K562 (cell line): ENCODE measurements around the gene SCYL1. TPM values are rescaled to one million over a fixed set of nuclear protein-coding genes. Genes with fewer than 3 reads are reported as not detected.
A peak's percentile ranks its signal among the peaks of the same experiment; 100 is the strongest.

Source experiments
- ARHGAP35 ChIP-seq: fragments of 450-650 bp; IDR thresholded peaks from 2 replicates; pipeline ENCODE4 v1.6.1; 2018; ENCODE audit not compliant: partially characterized antibody
- CHD2 ChIP-seq: IDR thresholded peaks from 2 replicates; pipeline ENCODE4 v1.6.1; 2011; ENCODE audit warnings: low read depth, low read length
- ELF4 ChIP-seq: fragments of 450-650 bp; formaldehyde crosslinking; IDR thresholded peaks from 2 replicates; pipeline ENCODE4 v1.4.0; 2022; ENCODE audit warnings: missing genetic modification characterization
- ETV5 ChIP-seq: sonication (generic); formaldehyde crosslinking; IDR thresholded peaks from 2 replicates; pipeline ENCODE4 v1.4.0; 2020; ENCODE audit warnings: low read depth, mild to moderate bottlenecking, missing genetic modification reagents
- EWSR1 ChIP-seq: fragments of 450-650 bp; IDR thresholded peaks from 2 replicates; pipeline ENCODE4 v1.6.1; 2018; ENCODE audit warnings: borderline replicate concordance, mild to moderate bottlenecking, low read depth, moderate library complexity; ENCODE audit not compliant: partially characterized antibody
- JUNB ChIP-seq: fragments of 450-650 bp; formaldehyde crosslinking; conservative IDR thresholded peaks from 2 replicates; pipeline ENCODE4 v1.4.0; 2020; ENCODE audit warnings: mild to moderate bottlenecking
- KDM1A ChIP-seq, 2 experiments: fragments of 450-650 bp; IDR thresholded peaks; 2 replicates each; pipeline ENCODE4 v1.6.1; 2016; ENCODE audit warnings: mild to moderate bottlenecking in 2 of 2
- MAZ ChIP-seq, 2 experiments: fragments of 450-650 bp in 1 of 2; sonication (generic) in 1 of 2; formaldehyde crosslinking; IDR thresholded peaks in 1 of 2; conservative IDR thresholded peaks in 1 of 2; 2 replicates each; pipeline versions ENCODE4 v1.4.0 to v1.5.0; 2020; ENCODE audit warnings: mild to moderate bottlenecking in 1 of 2, missing genetic modification reagents in 1 of 2
- MEF2A ChIP-seq: IDR thresholded peaks from 2 replicates; pipeline ENCODE4 v1.6.1; 2011; ENCODE audit warnings: low read depth, mild to moderate bottlenecking, low read length, moderate library complexity; ENCODE audit not compliant: control insufficient read depth
- MTA2 ChIP-seq: fragments of 450-650 bp; IDR thresholded peaks from 2 replicates; pipeline ENCODE4 v1.6.1; 2016; ENCODE audit warnings: low read depth
- NFE2 ChIP-seq: IDR thresholded peaks from 2 replicates; pipeline ENCODE4 v1.6.1; 2014; ENCODE audit warnings: antibody characterized with exemption, low read depth
- NR2C1 ChIP-seq, 2 experiments: fragments of 450-650 bp; IDR thresholded peaks; 2 replicates each; pipeline ENCODE4 v1.6.1; 2017; ENCODE audit warnings: mild to moderate bottlenecking in 2 of 2, antibody characterized with exemption in 1 of 2, inconsistent platforms in 1 of 2, missing compliant biosample characterization in 1 of 2, missing genetic modification characterization in 1 of 2
- RB1 ChIP-seq: fragments of 450-650 bp; IDR thresholded peaks from 2 replicates; pipeline ENCODE4 v1.6.1; 2017; ENCODE audit warnings: low read depth, mild to moderate bottlenecking
- ZBTB8A ChIP-seq: fragments of 450-650 bp; IDR thresholded peaks from 2 replicates; pipeline ENCODE4 v1.6.1; 2018; ENCODE audit warnings: mild to moderate bottlenecking, moderate library complexity; ENCODE audit not compliant: partially characterized antibody
- ZNF561 ChIP-seq: fragments of 450-650 bp; formaldehyde crosslinking; conservative IDR thresholded peaks from 2 replicates; pipeline ENCODE4 v1.4.0; 2020; ENCODE audit warnings: mild to moderate bottlenecking, moderate library complexity
- polyA plus RNA-seq, 8 experiments: library from polyadenylated mRNA; depleted of rRNA in 4 of 8; stranded (reverse) in 5 of 8; unstranded in 3 of 8; fragments of >200 nt; fragmentation: Nextera tagmentation in 2 of 8; fragmentation: Illumina TruSeq in 1 of 8; extraction: Ambion mirVana in 2 of 8; extraction: Trizol in 1 of 8; gene quantifications; 2 replicates each; pipeline versions ENCODE4 v1.2.1 to v1.2.3, GENCODE V29; 2011 to 2014; ENCODE audit warnings: inconsistent platforms in 1 of 8, missing spikeins in 1 of 8
- total RNA-seq, 7 experiments: library from RNA; depleted of rRNA in 6 of 7; stranded (reverse); fragments of >200 nt in 6 of 7; fragmentation: Illumina TruSeq in 2 of 7; extraction: Trizol in 2 of 7; gene quantifications; 2 replicates each; pipeline versions ENCODE4 v1.2.1 to v1.2.3, GENCODE V29; 2011 to 2021; ENCODE audit warnings: low replicate concordance in 1 of 7
- TF ChIP-seq, protein P1 (sequence below): fragments of 250-450 bp; sonication (Bioruptor Pico); IDR thresholded peaks from 2 replicates; pipeline ENCODE4 v1.8.0; 2021; ENCODE audit warnings: mild to moderate bottlenecking, moderate library complexity
- TF ChIP-seq, protein P2 (sequence below): fragments of 250-450 bp; sonication (Bioruptor Pico); IDR thresholded peaks from 2 replicates; pipeline ENCODE4 v1.5.0; 2020; ENCODE audit warnings: mild to moderate bottlenecking
- TF ChIP-seq, protein P3 (sequence below): fragments of 250-450 bp; sonication (Bioruptor Pico); IDR thresholded peaks from 2 replicates; pipeline ENCODE4 v1.5.0; 2021; ENCODE audit warnings: mild to moderate bottlenecking, borderline replicate concordance
- TF ChIP-seq, protein P4 (sequence below): fragments of 450-650 bp; IDR thresholded peaks from 2 replicates; pipeline ENCODE4 v1.6.1; 2016; ENCODE audit warnings: low read depth, mild to moderate bottlenecking, moderate library complexity
- TF ChIP-seq, protein P5 (sequence below): fragments of 450-650 bp; IDR thresholded peaks from 2 replicates; pipeline ENCODE4 v1.6.1; 2014; ENCODE audit warnings: low read depth, mild to moderate bottlenecking, moderate library complexity, borderline replicate concordance

Gene SCYL1
- total and polyA plus RNA-seq, 9 of the 15 experiments (the other 6 are each of a cell fraction or from before 2014, with no cell fraction given), result 1.9 to 145 (median 57.6) TPM

DNA sequence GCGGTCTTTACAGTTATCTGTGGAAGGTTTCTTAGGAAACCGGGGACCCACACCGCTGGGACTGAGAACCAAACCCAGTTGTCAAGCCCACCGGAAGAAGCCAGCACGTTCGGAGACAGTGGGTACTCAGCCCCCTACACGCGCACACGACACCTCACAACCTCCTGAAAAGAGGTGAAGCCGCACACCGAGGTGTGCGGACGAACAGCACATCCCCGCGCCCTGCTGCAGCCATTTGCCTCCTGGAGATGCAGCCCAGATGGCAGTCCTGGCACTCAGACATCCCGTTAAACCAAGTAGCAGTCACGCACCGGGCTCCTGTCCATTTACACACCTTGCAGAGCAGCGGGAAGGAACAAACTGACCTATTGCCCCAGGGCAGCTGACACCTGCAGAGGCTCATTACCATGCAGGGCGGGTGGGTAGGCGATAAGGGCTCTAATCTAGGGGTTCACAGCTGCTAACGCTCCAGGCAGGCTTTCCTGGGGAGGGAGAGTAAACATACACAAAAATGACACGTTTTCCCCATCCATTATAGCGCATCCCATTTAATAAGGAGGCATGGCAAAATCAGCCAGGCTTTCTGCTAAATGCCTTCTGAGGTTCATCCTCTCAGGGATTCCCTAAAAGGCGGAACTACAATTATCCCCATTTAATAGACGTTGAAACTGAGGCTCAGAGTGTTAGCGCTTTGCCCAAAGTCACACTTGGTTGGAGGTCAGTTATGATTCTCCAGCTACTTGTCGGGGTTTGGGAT is 50.1 kb downstream of the SCYL1 start (continued):
- TF ChIP-seq, protein P1, sequence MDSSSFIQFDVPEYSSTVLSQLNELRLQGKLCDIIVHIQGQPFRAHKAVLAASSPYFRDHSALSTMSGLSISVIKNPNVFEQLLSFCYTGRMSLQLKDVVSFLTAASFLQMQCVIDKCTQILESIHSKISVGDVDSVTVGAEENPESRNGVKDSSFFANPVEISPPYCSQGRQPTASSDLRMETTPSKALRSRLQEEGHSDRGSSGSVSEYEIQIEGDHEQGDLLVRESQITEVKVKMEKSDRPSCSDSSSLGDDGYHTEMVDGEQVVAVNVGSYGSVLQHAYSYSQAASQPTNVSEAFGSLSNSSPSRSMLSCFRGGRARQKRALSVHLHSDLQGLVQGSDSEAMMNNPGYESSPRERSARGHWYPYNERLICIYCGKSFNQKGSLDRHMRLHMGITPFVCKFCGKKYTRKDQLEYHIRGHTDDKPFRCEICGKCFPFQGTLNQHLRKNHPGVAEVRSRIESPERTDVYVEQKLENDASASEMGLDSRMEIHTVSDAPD, result no peak; the same call in 1 of the 2 replicates
- no peak for TF ChIP-seq ARHGAP35
- no peak for TF ChIP-seq EWSR1
- TF ChIP-seq KDM1A (IDR thresholded peaks at IDR 0.05), result peak; percentile 98 to 99
- peak; percentile 79; the same call in 1 of the 2 replicates for TF ChIP-seq ETV5 (CRISPR knock-in tag)
- TF ChIP-seq MAZ (CRISPR knock-in tag; conservative IDR thresholded peaks at IDR 0.05 in 1 of 2, IDR thresholded peaks at IDR 0.05 in 1 of 2), result no peak; a peak in 1 of 4 replicates
- no peak for TF ChIP-seq MEF2A
- TF ChIP-seq, protein P2, sequence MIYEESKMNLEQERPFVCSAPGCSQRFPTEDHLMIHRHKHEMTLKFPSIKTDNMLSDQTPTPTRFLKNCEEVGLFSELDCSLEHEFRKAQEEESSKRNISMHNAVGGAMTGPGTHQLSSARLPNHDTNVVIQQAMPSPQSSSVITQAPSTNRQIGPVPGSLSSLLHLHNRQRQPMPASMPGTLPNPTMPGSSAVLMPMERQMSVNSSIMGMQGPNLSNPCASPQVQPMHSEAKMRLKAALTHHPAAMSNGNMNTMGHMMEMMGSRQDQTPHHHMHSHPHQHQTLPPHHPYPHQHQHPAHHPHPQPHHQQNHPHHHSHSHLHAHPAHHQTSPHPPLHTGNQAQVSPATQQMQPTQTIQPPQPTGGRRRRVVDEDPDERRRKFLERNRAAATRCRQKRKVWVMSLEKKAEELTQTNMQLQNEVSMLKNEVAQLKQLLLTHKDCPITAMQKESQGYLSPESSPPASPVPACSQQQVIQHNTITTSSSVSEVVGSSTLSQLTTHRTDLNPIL, result no peak
- TF ChIP-seq, protein P3, sequence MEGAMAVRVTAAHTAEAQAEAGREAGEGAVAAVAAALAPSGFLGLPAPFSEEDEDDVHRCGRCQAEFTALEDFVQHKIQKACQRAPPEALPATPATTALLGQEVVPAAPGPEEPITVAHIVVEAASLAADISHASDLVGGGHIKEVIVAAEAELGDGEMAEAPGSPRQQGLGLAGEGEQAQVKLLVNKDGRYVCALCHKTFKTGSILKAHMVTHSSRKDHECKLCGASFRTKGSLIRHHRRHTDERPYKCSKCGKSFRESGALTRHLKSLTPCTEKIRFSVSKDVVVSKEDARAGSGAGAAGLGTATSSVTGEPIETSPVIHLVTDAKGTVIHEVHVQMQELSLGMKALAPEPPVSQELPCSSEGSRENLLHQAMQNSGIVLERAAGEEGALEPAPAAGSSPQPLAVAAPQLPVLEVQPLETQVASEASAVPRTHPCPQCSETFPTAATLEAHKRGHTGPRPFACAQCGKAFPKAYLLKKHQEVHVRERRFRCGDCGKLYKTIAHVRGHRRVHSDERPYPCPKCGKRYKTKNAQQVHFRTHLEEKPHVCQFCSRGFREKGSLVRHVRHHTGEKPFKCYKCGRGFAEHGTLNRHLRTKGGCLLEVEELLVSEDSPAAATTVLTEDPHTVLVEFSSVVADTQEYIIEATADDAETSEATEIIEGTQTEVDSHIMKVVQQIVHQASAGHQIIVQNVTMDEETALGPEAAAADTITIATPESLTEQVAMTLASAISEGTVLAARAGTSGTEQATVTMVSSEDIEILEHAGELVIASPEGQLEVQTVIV (CRISPR knock-in tag), result no peak
- no peak for TF ChIP-seq ZBTB8A
- TF ChIP-seq, protein P4, sequence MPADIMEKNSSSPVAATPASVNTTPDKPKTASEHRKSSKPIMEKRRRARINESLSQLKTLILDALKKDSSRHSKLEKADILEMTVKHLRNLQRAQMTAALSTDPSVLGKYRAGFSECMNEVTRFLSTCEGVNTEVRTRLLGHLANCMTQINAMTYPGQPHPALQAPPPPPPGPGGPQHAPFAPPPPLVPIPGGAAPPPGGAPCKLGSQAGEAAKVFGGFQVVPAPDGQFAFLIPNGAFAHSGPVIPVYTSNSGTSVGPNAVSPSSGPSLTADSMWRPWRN, result peak; percentile 44
- TF ChIP-seq JUNB, result no peak
- peak; percentile 87 for TF ChIP-seq MTA2
- peak; percentile 62 for TF ChIP-seq NR2C1 (IDR thresholded peaks at IDR 0.05)
- TF ChIP-seq NR2C1 (tag; IDR thresholded peaks at IDR 0.05), result peak; percentile 49; the same call in 1 of the 2 replicates
- TF ChIP-seq RB1, result 0 out of 2 replicates have a peak, but pooled peaks have one; percentile 14
- TF ChIP-seq, protein P5, sequence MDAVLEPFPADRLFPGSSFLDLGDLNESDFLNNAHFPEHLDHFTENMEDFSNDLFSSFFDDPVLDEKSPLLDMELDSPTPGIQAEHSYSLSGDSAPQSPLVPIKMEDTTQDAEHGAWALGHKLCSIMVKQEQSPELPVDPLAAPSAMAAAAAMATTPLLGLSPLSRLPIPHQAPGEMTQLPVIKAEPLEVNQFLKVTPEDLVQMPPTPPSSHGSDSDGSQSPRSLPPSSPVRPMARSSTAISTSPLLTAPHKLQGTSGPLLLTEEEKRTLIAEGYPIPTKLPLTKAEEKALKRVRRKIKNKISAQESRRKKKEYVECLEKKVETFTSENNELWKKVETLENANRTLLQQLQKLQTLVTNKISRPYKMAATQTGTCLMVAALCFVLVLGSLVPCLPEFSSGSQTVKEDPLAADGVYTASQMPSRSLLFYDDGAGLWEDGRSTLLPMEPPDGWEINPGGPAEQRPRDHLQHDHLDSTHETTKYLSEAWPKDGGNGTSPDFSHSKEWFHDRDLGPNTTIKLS, result peak; percentile 39; the same call in 1 of the 2 replicates
- TF ChIP-seq ELF4 (CRISPR knock-in tag), result no peak
- no peak; the same call in 1 of the 2 replicates for TF ChIP-seq CHD2
- TF ChIP-seq NFE2, result no peak
- no peak for TF ChIP-seq ZNF561
